Esophagus squamous epithelium (tissue), 4 donors: Measurements from ENCODE around the gene TMEM116.

Experiments used
- CTCF ChIP-seq, 6 experiments: fragments of 450-650 bp in 4 of 6; fragments of 200-600 bp in 2 of 6; sonication (generic) in 2 of 6; IDR thresholded peaks; one replicate each; pipeline ENCODE4 v1.5.1; 2016 to 2019; ENCODE audit warnings: antibody characterized with exemption in 6 of 6, mild to moderate bottlenecking in 4 of 6, moderate library complexity in 4 of 6
- POLR2A ChIP-seq, 4 donors: fragments of 450-650 bp; IDR thresholded peaks; one replicate each; pipeline ENCODE4 v1.6.1; 2017; ENCODE audit warnings: antibody characterized with exemption in 4 of 4, mild to moderate bottlenecking in 4 of 4, moderate library complexity in 3 of 4

- TF ChIP-seq CTCF (IDR thresholded peaks at IDR 0.05) (no peak), POLR2A (IDR thresholded peaks at IDR 0.05) (no peak)
Measured at GRCh38 chr12:111995782-111996480, 17.0 kb downstream of the TMEM116 start.
